NCI-H345 treated with DMSO at 0.1 percent for 48 hours (cell line): ENCODE data around the gene ITCH.
"Not testable (repeated sequence)": the region's sequence is repeated elsewhere in the genome, so short reads cannot be mapped to it uniquely, and the experiment has no call there.

Experiments used
- DNase-seq: peaks from one replicate; lab custom pipeline; 2025; ENCODE audit not compliant: unreplicated experiment; lab: John Stamatoyannopoulos, UW

ITCH gene

DNA sequence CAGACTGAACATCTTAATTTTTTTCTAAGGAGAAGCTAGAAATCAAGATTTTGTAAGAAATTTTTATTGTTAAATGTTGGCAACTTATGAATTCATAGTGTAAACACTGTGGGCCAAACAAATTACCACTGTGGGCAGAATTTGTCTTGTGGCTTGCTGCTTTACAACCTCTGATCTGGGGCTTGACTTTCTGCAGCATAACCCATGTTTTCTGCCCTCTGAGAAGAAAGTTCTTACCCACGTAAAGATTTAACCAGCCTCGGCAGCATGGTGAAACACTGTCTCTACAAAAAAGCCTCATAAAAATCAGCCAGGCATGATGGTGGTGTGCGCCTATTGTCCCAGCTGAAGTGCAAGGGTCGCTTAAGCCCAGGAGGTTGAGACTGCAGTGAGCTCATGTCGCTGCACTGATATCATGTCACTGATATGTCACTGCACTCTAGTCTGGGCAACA lies 12.9 kb downstream of the ITCH start:
- no peak for DNase-seq

DNA sequence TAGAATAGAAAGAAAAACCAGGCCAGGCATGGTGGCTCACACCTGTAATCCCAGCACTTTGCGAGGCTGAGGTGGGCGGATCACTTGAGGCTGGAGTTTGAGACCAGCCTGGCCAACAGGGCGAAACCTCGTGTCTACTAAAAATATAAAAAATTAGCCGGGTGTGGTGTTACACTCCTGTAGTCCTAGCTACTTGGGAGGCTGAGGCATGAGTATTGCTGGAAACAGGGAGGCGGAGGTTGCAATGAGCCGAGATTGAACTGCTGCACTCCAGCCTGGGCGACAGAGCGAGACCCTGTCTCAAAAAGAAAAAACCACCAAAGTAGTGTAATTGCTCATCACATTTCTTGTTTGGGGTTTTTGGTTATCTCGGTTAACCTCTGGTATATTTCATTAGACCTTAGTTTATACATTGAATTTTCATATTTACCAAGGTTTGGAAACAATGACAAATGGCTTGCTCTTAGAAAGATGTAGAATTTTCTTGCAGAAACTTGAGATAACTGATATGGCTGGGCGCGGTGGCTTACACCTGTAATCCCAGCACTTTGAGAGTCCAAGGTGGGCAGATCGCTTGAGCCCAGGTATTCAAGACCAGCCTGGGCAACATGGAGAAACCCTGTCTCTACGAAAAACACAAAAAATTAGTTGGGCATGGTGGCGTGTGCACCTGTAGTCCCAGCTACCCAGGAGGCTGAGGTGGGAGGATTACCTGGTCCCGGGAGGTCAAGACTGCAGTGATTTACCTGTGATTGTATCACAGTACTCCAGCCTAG lies 14.2 kb downstream of the ITCH start:
- no peak for DNase-seq

DNA sequence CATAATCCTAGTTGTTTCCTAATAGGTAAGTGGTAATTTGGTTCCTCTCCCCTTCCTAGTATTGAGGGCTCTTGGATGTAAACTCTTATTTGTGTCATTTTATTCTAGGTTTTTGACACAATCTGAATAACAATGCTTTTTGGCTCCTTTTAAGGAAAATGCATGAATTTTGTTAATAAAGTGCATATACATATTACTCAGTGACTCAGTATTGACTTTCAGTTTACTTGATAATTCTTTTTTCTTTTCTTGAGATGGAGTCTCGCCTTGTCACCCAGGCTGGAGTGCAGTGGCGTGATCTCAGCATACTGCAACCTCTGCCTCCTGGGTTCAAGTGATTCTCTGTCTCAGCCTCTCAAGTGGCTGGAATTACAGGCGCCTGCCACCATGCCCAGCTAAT lies 19.1 kb downstream of the ITCH start:
- no peak for DNase-seq

DNA sequence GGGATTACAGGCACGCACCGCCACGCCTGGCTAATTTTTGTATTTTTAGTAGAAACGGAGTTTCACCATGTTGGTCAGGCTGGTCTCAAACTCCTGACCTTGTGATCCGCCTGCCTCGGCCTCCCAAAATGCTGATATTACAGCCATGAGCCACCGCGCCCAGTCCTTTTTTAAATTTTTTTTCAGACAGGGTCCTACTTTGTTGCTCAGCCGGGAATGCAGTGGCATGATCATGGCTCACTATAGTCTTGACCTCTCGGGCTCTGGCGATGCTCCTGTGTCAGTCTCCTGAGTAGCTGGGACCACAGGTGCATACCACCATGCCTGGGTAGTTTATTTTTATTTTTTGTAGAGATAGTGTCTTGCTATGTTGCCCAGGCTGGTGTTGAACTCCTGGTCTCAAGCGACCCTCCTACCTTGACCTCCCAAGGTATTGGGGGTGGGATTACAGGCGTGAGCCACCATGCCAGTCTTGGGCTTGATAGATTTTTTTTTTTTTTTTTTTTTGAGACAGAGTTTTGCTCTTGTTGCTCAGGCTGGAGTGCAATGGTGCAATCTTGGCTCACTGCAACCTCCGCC lies 19.9 kb downstream of the ITCH start:
- DNase-seq, result not testable (repeated sequence)

DNA sequence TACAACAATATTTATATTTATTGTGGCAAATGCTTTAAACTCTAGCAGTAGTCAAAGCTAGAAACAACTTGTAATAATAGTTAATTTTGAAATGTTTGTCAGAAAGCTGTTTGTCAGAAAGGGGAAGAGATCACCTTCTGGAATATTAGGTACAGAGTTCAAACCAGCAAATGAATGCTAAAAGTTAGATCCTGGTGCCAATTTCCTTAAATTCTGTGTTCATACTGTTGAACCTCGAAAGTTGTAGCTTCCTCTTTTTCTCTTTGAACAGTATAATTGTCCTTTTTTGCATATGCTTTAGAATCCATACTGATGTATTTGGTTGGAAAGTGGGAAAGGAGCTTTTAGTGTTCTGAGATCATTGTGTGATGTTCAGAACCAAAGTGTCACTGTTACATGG lies 22.4 kb downstream of the ITCH start:
- no peak for DNase-seq

DNA sequence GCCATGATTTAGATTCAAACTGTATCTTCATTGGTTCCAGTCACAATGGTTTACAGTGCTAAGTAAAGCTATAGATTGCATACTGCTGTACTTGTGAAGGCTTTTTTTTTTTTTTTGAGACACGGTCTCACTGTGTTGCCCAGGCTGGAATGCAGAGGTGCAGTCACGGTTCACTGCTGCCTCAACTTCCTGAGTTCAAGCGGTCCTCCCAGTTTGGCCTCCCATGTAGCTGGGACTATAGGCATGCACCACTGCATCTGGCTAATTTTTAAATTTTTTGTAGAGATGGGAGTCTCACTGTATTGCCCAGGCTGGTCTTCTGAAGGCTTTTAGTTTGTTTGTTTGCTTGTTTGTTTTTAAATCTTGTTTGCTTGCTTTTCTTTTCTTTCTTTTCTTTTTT lies 24.9 kb downstream of the ITCH start:
- no peak for DNase-seq

DNA sequence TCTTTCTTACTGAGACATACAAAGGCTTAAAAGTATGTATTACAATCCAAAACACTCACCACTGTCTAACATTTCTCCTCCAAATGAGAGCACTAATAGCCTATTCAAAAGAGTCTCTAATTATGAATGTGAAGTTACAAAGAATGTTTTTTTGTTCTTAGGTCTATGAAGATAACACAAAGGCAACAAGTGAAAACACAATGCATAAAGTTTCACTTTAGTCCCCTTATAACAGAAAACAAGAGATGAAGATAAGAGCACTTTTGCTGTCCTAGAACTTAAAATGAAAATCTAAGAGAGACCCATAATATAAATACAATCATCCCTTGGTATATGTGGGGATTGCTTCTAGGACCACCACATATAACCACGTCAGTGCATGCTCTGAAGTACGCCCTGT lies 25.6 kb downstream of the ITCH start:
- DNase-seq, result no peak

DNA sequence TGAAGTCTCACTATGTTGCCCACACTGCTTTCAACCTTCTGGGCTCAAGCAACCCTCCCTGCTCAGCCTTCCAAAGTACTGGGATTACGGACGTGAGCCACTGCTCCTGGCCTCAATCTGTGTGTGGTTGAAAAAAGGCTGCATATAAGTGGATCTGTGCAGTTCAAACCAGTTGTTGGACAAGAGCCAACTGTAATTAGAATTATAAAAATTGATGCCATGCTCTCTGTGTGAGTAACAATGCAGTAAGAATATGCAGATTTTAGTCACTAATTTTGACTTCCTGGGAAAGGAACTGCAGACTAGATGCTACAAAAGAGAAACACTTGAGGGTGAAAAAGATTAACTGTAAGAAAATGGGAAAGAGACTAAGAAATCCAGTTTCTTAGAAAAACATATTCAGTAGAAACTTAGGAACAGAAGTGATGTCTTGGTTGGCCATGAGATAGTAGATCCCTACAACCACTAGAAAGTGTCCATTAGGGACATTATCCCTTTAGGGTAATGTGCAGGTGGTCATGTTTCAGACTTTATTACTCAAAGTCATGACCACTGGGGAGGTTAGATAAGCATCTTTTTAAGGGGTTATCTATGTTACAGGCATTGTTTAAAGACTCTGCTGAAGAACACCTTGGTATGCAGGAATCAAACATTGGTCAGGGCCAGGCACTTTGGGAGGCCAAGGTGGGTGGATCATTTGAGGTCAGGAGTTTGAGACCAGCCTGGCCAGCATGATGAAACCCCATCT lies 26.3 kb downstream of the ITCH start:
- no peak for DNase-seq

DNA sequence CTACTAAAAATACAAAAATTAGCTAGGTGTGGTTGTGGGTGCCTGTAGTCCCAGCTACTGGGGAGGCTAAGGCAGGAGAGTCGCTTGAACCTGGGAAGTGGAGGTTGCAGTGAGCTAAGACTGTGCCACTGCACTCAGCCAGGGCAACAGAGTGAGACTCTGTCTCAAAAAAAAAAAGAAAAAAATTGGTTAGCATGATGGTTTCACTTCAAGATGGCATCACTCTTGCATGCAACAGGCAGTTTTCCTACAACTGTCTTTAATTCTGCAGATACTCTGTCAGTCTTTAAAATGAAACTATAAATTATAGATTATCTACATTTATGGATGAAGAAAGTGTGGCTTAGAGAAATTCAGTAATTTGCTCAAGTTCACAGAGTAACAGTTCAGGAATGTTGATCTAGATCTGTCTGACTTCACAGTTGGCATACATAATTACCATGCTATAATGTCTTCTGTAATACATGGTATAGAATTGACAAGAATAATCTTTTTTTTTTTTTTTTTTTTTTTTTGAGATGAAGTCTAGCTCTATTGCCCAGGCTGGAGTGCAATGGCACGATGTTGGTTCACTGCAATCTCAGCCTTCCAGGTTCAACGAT lies 27.0 kb downstream of the ITCH start:
- no peak for DNase-seq

DNA sequence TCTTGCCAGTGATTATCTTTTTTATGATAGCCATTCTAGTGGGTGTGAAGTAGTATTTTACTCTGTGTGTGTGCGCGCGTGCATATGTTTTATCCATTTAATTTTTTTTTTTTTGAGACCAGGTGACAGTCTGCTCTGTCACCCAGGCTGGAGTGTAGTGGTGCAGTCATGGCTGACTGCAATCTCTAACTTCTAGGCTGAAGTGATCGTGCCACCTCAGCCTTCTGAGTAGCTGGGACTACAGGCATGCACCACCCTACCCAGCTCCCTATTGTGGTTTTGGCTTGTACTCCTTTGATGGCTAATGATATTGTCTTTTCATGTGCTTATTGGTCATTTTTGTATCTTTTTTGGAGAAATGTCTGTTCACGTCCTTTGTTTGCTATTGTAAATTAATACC lies 33.3 kb downstream of the ITCH start:
- no peak for DNase-seq

DNA sequence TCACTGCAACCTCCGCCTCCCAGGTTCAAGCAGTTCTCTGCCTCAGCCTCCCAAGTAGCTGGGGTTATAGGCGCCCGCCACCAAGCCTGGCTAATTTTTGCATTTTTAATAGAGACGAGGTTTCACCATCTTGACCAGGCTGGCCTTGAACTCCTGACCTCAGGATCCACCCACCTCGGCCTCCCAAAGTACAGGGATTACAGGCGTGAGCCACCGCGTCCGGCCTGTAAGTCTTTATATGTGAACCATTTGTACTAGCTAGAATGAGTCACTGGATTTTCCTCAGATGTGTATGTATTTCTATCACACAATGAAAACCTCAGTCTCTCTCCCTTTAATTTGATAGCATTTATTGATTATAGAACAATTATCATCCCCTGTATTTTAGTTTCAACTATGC lies 34.0 kb downstream of the ITCH start:
- no peak for DNase-seq

DNA sequence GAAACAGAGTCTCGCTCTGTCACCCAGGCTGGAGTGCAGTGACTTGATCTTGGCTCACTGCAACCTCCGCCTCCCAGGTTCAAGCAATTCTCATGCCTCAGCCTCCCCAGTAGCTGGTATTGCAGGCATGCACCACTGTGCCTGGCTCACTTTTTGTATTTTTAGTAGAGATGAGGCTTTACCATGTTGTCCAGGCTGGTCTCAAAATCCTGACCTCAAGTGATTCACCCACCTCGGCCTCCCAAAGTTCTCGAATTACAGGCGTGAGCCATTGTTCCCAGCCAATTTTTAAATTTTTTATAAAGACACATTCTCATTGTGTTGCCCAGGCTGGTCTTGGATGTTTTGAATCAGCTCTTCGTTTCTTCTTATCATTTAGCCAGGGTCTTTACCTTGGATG lies 37.7 kb downstream of the ITCH start:
- not testable (repeated sequence) for DNase-seq

DNA sequence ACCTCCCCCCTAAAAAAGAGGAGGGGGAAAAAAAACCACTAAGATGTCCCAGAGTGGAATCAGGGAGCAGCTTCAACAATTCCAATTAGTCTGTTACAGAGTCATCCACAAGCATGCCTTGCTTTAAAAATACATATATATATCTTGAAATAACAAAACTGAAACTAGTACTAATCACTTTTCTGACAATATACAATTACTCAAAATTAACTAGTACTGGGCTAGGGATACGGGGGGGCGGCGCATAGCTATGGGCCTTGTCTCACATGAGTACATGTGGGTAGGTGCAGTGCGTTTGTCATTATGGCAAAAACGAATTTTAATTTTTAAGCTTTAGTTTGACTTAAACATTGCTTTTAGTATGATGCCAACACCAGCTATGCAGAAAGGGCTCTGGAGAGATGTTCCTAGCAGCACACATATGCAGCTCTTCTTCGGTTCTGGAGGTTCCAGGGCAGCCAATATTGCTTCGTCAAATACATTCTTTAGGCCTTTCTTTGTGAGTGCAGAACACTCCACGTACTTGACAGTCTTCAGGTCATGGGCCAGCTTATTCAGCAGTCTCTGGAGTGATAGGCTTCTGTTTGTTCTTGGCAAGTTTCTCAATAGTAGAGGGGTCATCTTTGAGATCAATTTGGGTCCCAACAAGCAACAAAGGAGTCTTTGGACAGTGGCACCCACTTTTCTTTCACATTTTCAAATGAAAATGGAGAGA lies 38.8 kb downstream of the ITCH start:
- no peak for DNase-seq

DNA sequence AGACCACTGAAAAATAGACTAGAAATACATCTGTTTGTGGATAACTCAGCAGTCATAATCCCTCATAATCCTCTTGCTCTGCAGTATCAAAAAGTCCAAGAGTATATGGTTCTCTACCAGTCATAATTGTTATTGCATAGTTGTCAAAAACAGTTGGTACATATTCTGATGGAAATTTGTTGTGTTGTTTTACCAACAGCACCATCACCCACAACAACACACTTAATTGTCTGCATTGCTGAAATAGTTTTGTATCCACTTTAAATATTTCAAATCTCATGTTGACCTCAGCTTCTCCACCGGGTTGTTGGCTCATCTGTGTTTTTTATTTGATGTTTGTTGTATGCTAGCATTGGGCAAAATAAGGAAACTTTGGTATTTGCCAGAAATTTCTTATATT lies 39.4 kb downstream of the ITCH start:
- DNase-seq, result no peak

DNA sequence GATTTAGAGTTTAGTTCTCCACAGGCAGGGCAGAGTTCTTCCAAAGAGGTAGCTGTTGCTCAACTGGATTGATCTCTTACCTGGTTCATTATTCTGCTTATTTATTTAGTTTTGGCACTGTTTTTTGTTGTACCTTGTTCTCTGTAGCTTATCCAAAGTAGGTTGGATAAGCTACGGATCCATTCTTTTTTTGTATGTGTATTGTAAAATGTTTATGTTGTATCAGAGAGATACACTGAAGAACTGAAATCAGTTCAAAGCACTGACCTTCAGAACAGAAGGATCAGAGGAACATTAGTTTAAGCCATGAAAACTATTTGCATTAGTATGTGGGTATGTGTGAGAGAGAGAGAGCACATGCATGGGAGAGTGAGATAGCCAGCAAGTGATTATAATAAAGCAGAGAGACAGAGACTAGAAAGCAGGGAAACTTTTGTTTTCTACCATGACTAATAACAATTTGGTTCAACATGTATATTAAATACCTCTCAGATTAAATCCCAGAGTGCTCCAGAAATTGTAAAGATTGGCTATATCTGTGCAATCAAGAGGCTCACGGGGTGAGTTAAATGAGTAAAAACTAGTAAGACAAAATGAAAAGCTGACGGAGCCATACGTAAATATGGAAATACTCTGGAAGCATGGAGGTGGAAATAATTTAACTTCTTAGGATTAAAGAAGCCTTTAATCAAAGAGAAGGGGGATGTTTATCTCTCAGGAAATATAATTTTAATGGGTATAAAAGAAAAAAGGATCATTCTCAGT lies 40.2 kb downstream of the ITCH start:
- no peak for DNase-seq

DNA sequence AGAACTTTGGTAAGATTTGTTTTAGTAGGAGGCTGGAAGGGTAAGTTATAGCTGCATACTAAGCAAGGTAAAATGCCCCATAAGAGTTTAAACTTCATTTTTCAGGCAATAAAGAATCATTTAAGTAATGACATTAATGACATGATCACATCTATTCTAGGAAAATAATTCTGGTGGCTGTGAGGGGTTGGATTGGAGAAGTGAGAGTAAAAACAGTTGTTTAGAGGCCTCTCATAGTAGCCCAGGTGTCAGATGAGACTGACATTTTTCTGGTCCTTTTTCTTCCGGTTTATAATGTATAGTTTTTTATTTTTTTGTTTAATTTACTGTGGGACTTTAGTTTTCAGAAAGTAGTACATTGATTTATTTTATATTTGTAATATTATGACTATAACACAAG lies 40.8 kb downstream of the ITCH start:
- DNase-seq, result no peak

DNA sequence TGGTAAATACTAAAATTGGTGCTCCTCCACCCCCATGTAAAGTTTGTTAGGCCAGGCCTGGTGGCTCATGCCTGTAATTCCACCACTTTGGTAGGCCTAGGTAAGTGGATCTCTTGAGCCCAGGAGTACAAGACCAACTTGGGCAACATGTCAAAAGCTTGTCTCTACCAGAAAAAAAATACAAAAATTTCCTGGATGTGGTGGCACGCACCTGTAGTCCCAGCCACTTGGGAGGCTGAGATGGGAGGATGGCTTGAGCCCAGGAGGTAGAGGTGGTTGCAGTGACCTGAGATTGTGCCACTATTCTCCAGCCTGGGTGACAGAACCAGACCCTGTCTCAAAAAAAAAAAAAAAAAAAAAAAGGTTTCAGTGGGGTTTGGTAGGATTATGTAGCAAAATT lies 41.7 kb downstream of the ITCH start:
- DNase-seq, result no peak

DNA sequence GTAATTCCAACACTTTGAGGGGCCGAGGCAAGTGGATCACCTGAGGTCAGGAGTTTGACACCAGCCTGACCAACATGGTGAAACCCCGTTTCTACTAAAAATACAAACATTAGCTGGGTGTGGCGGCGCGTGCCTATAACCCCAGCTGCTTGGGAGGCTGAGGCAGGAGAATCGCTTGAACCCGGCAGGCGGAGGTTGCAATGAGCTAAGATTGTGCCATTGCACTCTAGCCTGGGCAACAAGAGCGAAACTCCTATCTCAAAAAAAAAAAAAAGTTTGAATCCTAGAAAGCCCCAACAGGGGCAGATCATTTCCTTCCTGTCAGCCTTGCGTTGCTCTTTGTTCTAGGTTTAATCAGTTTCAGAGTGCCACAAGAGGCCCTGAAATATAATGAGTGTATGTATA lies 42.2 kb downstream of the ITCH start:
- DNase-seq, result not testable (repeated sequence)

DNA sequence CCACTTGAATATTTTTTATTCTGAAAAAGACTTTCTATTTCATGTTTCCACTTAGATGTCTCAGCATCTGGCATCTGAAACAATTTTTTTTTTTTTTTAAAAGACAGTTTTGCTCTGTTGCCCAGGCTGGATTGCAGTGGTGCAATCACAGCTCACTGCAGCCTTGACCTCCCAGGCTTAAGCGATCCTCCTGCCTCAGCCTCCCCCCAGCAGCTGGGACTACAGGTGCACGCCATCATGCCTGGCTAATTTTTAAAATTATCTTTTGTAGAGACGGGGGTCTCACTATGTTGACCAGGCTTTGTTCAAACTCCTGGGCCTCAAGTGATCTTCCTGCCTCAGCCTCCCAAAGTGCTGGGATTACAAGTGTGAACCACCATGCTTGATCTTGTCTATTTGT lies 42.9 kb downstream of the ITCH start:
- not testable (repeated sequence) for DNase-seq

DNA sequence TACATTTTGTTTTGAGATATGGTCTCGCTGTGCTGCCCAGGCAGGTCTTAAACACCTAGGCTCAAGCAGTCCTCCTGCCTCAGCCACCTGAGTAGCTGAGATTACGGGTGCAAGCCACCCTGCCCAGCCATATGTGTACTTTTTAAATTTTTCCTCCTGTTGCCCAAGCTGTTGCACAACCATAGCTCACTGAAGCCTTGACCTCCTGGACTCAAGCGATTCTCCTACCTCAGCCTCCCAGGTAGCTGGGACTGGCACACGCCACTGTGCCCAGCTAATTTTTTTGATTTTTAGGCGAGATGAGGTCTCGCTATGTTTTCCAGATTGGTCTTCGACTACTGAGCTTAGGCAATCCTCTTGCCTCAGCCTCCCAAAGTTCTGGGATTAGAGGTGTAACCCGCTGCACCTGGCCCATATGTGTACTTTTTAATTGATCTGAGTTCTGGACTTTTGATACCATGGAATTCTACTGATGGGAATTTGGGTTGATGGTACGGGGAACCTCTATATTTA lies 44.9 kb downstream of the ITCH start:
- no peak for DNase-seq
